HG02884 (cell line): Measurements from ENCODE around the gene KCNIP1.
"Not testable (repeated sequence)": the region's sequence is repeated elsewhere in the genome, so short reads cannot be mapped to it uniquely, and the experiment has no call there.

Experiments
- ATAC-seq: cut with Tn5 transposase; IDR thresholded peaks from one replicate; pipeline ENCODE4 v1.9.1; 2021; ENCODE audit warnings: mild to moderate bottlenecking, moderate library complexity; ENCODE audit not compliant: unreplicated experiment

The KCNIP1 gene

DNA sequence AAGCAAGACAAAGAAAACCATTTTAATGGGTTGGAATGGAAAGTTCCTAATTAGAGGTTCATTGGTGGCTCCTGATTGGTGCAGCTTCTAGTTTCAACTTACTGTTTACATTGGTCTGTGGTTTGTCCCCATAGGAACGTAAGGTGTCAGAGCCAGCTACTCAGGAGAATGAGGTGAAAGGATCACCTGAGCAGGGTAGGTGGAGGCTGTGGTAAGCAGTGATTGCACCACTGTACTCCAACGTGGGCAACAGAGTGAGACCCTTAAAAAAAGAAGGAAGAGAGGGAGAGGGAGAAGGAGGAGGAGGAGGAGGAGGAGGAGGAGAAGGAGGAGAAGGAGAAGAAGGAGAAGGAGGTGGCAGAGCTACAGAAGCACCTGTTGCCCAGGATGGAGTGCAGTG is 30.4 kb downstream of the KCNIP1 start:
- ATAC-seq, result no peak

DNA sequence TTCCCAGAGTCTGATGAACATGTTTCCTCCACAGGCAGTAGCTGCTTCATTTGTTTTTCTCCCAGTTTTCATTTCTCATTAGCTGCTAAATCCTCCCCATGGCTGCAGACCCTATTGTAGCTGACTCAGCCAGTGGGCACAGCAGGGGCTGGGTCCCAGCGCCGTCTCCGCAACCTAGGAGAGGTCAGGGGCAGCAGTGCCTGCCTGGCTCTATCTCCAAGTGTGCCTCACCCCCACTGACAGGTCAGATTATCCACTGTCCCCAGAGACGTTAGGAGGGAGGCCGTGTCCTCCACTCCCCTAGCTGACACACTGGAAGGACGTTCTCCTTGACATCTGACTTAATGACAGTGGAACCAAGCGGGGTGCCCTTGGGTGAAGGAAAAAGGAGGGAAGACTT is 31.1 kb downstream of the KCNIP1 start:
- no peak for ATAC-seq

DNA sequence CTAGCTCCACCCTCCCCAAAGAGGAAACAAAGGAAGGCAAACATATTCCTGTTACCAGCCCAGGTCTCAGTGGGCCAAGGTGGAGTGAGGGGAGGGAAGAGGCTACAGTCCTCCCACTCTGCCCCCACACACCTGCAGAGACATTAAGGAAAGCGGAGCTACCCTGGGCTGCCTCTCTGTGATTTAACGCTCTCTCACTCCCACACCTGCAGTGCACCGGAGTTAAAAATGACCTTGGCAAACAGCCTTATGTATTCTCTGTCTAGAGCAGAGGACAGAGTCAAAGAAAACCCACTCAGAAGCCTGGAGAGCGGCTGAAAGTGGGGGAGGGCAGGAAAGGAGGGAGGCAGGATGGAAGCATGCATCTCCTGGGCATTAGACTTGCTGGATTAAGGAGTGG is 32.7 kb downstream of the KCNIP1 start:
- no peak for ATAC-seq

DNA sequence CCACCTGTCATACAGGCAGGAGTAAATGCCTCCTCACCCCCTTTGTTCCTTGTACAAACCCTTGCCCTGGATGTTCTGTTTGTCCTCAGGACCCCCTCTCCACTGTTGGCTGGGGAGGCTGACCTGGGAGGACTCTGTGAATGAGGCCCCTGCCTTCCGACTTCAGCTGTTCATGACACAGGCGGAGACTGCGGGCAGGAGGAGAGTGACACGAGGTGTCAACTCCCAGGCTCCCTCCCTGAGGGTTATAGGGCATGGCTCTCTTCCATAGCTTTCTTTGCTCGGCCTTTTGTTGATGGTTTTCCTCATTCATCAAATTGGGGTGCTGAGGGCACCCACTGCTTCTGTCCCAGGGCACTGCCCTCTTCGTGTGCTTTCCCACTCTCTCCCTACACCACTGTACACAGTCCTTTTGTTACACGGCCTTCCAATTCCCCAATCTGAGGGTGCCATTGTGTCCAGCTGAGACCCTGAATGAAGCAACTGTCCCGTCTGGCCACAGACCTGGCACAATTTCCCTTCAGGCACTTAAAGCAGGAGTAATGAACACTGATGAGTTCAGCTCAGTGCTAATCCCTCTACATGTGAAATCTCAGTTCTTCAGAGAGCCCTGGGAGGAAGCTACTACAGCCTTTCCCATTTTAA is 33.8 kb downstream of the KCNIP1 start:
- ATAC-seq, result no peak

DNA sequence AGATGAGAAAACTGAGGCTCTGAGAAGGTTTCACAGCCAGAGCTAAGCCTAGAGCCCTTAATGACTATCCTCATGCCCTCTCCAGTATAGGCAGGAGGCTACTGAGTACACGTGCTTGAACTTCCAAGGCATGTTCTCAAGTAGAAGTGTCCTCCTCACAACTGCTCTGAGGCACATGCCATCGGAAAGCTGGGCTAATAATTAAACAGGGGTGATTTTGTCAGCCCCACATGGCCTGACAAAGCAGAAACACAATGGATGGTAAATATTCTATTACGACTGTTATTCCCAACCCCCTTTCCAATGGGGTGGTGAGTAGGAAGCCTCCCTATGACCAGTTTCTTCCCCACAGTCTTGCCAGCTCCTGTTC is 34.3 kb downstream of the KCNIP1 start:
- ATAC-seq, result no peak

DNA sequence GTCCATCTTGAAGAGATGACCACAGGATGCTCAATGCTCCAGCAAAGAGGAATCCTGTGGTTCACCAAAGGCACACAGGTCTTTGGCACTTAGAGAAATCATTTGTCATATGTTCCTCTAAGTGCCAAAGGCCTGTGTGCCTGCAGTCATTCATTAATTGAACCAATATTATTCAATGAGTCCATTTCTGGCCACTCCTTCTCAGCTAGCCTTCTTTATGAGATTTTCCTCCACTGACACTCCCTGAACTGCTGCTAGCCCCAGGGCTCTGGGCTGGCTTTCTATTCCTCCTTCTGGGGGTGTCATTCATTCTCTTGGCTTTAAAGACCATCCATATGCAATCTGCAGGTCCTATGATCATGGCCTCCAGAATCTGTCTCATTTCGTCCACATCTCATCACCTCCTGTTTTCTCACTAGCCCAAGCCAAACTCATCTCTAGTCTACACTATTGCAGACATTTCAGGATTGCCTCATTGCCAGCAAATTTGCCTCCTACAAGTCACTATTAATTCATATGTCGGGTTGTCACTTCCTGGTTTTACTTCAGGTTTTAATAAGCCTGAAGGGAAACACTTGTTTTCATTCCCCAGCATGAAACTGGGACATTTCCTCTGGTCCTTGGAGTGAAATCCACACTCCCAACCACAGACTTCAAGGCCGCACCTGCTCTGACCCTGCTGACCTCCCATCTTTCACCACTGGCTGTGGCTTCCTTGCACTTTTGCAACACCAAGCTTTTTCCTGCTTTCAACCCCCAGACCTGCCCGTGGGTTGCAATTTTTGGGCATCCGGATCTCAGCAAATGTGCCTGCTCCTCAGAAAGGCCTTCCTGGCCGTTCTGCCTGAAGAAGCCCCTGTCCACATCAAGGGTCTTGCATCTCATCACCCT is 35.1 kb downstream of the KCNIP1 start:
- no peak for ATAC-seq

DNA sequence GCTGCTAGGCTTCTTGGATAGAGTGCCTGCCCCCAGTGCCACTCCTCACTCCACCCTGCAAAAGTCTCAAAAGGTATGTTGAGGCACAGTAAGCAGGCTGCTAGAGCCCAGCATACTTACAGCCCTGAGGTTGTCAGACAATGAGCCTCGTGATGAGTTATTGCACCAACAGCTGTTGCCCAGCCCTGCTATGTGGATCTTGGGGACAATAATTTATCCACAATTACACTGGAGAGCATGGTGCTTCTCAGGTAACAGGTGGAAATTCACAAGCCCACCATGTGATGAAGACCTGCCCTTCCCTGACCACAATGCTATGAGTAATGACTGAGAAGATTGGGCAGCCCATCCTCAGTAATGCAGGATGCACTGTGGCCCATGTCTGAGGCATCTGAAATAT is 36.5 kb downstream of the KCNIP1 start:
- ATAC-seq, result no peak

DNA sequence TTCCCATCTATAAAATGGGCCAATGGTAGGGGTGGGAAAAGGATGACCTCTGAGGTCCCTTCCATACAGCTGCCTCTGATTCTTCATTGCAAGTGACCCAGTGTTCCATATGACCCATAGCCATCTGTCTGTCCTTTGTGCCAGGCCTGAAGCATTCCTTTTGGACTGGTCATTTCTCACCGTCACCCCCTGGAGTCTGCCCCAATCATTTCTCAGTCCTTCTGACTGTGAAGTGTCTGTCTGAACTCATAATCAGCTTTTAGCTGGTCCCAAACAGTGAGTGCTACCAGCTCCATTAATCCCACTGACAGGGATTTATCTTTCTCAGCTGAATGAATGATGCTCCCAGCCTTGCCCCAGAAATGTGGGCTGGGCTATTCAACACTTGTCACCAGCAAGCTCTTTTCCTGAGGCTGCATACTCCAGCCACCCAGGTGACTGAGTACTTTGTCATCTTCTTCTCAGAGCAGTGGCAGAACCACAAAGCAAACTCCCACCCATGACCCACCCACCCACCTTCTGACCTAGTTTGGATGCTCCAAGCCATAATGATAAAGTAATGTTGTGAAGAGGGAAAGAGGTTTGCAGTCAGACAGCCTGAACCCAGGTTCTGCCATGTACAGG is 37.4 kb downstream of the KCNIP1 start:
- ATAC-seq, result no peak

DNA sequence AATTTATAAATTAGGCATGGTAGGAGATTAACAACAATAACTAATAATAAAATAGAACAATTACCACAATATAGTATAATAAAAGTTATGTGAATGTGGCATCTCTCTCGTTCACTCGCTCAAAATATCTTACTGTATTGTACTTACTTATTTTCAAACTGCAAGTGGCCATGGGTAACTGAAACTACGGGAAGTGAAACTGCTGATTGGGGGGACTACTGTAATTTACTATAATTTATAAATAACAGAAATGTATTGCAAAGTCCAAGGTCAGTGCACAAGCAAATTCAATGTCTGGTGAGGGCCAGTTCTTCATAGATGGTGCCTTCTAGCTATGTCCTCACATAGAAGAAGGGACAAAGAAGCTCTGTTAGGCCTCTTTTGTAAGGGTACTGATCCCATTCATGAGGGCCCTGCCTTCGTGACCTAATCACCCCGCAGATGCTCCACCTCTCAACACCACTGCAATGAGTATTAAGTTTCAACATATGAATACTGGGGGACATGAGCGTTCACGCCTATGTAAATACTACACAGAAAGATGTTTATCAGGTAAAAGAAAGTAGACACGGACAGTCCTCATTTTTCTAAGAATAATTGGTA is 39.0 kb downstream of the KCNIP1 start:
- ATAC-seq, result no peak

DNA sequence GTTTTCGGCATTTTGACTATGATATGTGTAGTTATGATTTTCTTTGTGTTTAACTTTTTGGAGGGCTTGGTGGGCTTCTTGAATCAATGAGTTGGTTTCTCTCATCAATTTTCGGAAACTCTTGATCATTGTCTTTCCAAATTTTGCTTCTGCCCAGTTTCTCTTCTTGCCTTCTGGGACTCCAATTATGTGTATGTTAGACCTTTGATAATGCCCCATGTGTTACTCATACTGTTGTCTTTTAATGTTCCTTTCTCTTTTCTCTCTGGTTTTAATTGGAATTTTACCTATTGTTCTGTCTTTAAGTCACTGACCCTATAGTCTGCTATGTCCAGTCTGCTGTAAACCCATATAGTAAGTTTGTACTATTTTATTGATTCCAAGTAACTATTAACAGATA is 41.5 kb downstream of the KCNIP1 start:
- ATAC-seq, result no peak

DNA sequence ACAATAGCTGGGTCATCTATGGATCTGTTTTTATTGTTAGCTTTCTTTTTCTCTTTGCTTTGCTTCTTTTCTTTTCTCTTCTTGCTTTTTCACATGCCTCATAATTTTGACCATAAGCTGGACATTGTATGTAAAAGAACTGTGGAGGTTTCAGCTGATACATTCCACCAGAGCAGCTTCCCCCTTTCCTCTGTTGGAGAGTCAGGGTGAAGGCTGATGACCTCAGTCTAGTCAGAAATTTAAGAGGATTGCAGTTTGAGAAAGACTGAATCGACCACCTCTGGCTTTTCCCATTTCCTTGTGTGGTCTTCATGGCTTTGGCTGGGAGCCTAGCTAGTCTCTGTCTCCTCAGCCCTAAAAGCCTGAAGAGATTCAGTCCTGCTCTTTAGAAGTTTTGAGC is 42.0 kb downstream of the KCNIP1 start:
- no peak for ATAC-seq

DNA sequence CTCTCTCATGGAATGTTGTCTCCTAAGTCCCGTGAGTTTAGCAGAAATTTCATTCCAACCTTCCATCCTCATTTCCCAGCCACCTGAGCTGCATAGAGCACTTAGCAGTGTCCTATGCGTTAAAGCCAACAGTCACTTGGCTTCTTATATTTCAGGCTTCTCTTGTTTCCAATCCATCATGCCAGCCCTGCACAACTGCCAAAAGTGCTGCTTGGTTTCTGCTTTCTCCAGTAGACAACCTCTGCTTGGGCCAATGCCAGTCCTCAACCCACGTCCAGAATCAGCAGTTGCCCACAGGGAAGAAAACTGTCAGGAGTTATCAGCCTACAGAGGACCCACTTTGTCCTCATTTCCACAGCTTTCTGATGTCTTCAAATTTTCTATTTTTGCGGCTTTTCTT is 42.5 kb downstream of the KCNIP1 start:
- ATAC-seq, result no peak

DNA sequence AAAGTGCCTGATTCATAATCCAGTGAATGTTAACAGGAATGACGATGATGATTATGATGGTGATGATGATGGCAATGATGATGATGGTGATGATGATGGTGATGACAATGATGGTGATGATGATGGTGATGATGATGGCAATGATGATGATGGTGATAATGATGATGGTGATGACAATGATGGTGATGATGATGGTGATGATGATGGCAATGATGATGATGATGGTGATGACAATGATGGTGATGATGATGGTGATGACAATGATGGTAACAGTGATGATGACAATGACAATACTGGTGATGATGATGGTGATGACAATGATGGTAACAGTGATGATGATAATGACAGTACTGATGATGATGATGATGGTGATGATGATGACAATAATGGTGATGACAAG is 46.6 kb downstream of the KCNIP1 start:
- ATAC-seq, result not testable (repeated sequence)

DNA sequence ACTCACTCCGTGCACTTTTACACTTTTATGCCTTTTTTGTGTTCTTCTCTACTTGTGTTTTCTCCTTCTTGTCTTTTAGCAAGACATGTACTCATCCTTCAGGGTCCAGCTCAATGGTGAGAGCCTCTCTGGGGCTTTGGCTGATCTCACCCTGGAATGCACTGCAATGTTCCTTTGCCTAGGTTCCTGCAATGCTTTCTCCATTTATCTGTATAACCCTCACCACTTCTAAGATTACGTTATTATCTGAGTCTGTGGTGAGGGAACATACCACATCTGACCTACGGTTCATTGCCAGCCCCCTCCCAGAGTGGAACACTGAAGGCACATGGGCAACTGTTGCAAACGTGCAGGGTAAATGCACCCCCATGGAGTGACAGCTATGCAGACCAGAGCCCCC is 47.3 kb downstream of the KCNIP1 start:
- ATAC-seq, result no peak

DNA sequence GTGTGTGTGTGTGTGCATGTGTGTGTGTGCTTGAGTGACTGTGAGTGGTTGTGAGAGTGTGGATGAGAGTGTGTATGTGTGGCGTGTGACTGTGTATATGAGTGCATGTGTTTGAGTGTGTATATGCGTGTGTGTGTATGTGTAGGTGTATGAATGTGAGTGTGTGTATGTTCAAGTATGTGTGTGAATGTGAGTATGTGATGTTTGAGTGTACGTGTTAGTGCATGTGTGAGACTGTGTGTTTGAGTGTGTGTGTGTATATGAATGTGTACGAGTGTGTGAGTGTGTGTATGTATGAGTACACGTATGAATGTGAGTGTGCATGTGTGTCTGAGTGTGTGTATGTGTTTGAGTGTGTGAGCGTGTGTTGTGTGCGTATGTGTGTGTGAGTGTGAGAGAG is 47.8 kb downstream of the KCNIP1 start:
- no peak for ATAC-seq

DNA sequence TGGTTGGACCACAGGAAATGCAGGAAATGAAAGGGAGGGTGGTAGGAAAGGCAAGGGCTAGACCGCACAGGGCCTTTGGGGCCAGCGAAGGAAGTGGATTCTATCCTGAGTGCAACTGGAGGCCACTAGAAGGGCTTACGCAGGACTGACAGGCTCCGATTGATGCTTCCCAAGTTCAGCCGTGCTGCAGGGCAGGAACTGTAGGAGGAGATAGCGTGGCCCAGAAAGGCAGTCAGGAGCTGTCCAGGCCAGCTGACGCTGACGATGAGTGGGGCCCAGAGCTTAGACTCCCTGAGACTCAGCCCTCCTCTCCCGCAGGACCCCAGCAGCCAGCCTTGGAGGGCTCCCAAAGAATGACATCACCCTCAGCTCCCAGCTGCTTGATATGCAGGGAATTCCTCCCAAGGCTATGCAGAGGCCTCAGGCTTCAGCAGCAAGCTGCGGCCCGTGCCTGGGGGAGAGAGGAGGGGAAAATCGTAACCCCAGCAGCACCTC is 48.8 kb downstream of the KCNIP1 start:
- ATAC-seq, result no peak

DNA sequence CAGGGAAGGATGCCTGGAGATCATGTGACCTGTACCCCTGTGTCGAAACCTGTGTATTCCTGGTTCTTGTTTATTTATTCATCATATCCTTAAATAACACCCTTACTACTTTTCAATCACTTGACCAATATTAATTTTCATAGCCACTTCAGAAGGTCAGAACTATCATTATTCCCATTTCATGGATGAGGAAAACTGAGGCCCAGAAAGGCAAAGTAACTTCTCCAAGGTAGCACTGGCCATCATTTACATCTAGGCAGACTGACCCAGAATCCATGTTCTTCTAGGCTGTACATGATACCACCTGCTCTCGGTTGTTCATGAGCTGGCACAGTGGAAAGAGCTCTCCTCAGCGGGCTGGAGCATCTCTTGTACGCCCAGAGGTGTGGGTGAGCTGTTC is 49.4 kb downstream of the KCNIP1 start:
- no peak for ATAC-seq

DNA sequence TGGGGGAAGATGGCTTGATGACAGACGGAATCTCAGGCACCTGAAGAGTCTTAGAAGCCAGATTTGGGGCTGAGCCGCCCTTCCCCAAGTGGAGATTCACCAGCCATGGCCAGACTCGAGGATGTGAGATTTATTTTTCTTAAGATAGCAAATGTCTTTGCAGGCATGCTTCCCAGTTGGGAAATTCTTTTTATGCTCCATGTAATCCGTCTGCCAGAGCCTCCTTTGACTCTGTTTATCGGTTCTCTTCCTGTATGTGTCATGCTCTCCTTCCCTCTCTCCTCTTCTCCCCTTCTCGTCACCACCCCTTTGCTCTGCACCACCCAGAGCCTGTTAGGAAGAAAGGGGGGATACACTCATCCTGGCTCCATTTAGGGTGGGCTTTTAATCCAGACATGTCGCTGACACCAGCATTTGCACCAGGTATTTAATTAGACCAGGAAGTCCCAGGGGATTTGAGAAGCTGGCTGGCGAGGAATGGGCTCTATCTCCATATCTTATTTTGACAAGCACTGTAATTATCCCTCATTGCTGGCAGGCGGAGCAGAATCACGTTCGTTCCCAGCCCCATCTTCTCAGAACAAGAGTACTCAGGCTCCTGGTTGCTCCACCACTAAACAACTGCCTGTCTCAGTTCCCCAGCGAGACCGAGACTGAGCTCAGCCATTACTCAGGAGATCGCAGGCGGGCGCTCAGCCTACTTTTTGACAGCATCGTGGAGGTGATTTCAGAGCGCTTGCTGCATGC is 50.9 kb downstream of the KCNIP1 start:
- ATAC-seq, result no peak

DNA sequence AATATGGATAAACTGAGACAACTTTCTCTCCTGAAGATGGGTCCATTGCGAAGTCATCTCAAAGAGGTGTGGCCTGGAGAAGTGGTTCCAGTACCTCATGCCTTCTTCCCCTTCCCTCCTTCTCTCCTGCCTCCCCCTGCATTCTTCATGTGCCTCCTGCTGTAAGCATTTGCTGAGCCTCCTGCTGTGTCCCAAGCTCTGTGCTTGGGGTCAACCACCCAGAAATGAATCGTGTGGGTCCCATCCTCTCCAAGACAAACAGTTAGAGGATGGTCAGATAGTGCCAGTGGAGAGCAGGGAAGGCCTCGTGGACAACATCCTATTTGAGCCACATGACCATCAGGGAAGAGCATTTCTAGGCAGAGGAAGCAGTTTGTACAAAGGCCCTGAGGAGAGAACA is 53.5 kb downstream of the KCNIP1 start:
- no peak for ATAC-seq

DNA sequence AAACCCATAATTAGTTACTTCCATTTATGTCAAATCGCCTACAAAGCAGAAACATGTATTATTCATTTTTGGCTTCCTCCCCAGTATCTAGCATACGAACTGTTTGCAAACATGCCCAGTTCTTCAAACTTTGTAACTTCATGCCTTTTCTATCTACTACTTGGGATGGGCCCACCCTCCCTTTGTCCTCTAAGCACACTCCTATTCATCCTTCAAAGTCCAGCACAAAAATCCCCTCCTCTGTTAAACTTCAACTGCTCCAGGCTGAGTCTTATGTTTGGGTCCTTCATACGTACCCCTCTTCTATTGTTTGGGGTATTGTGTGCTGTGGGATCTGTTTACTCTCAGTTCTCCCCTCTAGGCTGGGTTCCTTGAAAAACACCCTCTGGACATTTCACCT is 55.5 kb downstream of the KCNIP1 start:
- ATAC-seq, result no peak

DNA sequence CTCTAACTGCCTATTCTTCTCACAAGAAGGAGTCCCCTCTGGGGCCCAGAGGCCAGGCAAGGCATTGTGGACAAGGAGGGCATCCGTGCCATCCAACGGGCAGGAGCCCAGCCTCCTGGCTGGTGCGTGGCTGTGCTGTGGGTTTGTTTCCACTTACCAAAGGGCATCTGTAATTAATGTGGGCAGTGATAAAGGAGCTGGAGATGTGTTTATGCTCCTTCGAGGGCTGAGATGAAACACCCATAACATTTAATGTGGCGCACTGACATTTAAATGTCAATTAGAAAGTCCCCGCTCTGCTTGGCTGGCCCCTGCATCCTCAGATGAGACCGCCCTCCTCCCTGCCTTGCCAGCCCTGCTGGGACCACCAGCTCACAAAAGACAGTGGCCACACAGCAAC is 57.1 kb downstream of the KCNIP1 start:
- no peak for ATAC-seq
